Bronchial epithelial cell (primary cell): ENCODE measurements around the gene MEN1. TPM values are rescaled to one million over a fixed set of nuclear protein-coding genes. Genes with fewer than 3 reads are reported as not detected.
A peak's percentile ranks its signal among the peaks of the same experiment; 100 is the strongest.

Experiments used
- DNase-seq: peaks from one replicate; pipeline ENCODE4 v3.0.0-alpha.2; 2010; ENCODE audit warnings: low read depth
- FAIRE-seq: peaks from 2 replicates; lab custom pipeline; 2011; peaks lifted over from hg19 to GRCh38; lab: Jason Lieb, UNC
- H3K27me3 ChIP-seq: 2 replicates; pipeline ENCODE4 v1.5.1; 2011; ENCODE audit warnings: low read length; ENCODE audit not compliant: control insufficient read depth, insufficient read depth
- H3K36me3 ChIP-seq: 2 replicates; pipeline ENCODE4 v1.5.1; 2011; ENCODE audit warnings: low read length; ENCODE audit not compliant: control insufficient read depth, insufficient read depth
- H3K4me3 ChIP-seq: 2 replicates; pipeline ENCODE4 v1.5.1; 2011; ENCODE audit warnings: mild to moderate bottlenecking, low read depth, low read length, control low read depth
- total RNA-seq: library from RNA; depleted of rRNA; stranded (reverse); fragments of >200 nt; gene quantifications from 2 replicates; pipeline ENCODE4 v1.2.1, GENCODE V29; 2014
- TF ChIP-seq, protein P1 (sequence below): IDR thresholded peaks from 2 replicates; pipeline ENCODE4 v1.5.1; 2011; ENCODE audit warnings: mild to moderate bottlenecking, moderate library complexity, low read length, control low read depth, inconsistent platforms; ENCODE audit not compliant: insufficient read depth, severe bottlenecking

MEN1 gene
- total RNA-seq, 1 donor from 2014 or later, result 5.5 TPM

GRCh38 chr11:64787526-64788320, 22.6 kb downstream of the MEN1 start:
- Histone ChIP-seq H3K36me3 (no peaks in the 10 kb centered on the region), H3K27me3 (no peaks in the 10 kb centered on the region), H3K4me3 (no peak overlapping the region)
- FAIRE-seq (peak; percentile 60), DNase-seq (peak; percentile 26)
- TF ChIP-seq, protein P1, sequence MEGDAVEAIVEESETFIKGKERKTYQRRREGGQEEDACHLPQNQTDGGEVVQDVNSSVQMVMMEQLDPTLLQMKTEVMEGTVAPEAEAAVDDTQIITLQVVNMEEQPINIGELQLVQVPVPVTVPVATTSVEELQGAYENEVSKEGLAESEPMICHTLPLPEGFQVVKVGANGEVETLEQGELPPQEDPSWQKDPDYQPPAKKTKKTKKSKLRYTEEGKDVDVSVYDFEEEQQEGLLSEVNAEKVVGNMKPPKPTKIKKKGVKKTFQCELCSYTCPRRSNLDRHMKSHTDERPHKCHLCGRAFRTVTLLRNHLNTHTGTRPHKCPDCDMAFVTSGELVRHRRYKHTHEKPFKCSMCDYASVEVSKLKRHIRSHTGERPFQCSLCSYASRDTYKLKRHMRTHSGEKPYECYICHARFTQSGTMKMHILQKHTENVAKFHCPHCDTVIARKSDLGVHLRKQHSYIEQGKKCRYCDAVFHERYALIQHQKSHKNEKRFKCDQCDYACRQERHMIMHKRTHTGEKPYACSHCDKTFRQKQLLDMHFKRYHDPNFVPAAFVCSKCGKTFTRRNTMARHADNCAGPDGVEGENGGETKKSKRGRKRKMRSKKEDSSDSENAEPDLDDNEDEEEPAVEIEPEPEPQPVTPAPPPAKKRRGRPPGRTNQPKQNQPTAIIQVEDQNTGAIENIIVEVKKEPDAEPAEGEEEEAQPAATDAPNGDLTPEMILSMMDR, result peak; percentile 95

GRCh38 chr11:64786308-64786707, 24.0 kb downstream of the MEN1 start:
- no peak overlapping the region for H3K4me3 ChIP-seq
- H3K27me3 ChIP-seq, result no peaks in the 10 kb centered on the region
- FAIRE-seq (no peak), DNase-seq (no peak)
- H3K36me3 ChIP-seq, result no peaks in the 10 kb centered on the region
- TF ChIP-seq, protein P1, result no peak

DNA sequence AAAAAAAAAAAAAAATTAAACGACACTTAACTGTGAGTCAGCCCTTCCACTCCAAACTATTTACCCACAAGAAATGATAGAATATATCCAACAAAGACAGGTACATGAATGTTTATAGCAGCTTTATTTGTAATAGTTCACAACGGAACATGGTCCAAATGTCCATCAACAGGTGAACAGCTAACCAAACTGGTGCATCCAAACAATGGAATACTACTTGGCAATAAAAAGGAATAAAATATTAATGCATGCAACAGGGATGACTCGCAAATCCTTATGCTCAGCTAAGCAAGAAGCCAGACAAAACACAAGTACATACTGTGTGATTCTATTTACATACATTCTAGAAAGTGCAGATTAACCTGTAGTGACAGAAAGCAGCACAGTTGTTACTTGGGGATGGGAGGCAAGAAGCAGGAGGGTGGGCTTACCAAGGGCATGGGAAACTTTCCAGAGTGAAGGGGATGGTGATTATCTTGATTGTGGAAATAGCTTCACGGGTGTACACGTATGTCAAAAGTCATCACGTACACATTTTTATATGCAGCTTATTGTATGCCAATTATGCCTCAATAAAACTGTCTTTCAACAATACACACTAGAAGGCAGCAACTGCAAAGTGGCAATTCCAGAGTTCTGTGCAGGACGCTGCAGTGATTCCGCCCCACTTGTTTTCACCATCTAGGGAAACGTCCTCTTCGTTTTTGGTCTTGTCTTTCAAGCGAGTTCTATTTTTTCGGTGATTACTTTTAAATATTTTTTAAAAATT, 25.4 kb downstream of the MEN1 start:
- TF ChIP-seq, protein P1, result no peak
- Histone ChIP-seq H3K27me3 (no peaks in the 10 kb centered on the region), H3K36me3 (no peaks in the 10 kb centered on the region), H3K4me3 (no peak overlapping the region)
- FAIRE-seq (no peak), DNase-seq (no peak)

- Histone ChIP-seq H3K27me3 (no peaks in the 10 kb centered on the region), H3K4me3 (peak within 1 kb of the TSS; percentile 69), H3K36me3 (peaks cover 8% of the 10 kb centered on the region)
- FAIRE-seq, result peak; percentile 73
- TF ChIP-seq, protein P1, result peak; percentile 14
- DNase-seq, result peak; percentile 99
Measured at GRCh38 chr11:64778473-64779298, 31.7 kb downstream of the MEN1 start, which contains the start of gene SF1. TSS of gene SF1 (minus strand) at chr11:64778542. CDS start at chr11:64778392, 150 bp downstream.

DNA sequence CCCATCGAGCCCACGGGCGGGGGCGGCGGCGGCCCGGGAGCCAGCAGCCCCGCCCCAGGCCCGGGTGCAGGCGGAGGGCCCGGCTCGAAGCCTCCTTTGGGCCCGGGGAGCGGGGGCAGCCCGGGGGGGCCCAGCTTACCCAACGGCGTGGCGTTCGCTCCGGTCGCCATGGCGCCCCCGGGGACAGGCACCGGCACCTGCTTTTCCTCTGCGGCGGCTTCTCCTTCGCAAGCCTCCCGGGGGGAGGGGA, 32.2 kb downstream of the MEN1 start:
- DNase-seq (no peak), FAIRE-seq (no peak)
- Histone ChIP-seq H3K27me3 (no peaks in the 10 kb centered on the region), H3K36me3 (peaks cover 12% of the 10 kb centered on the region), H3K4me3 (peak overlapping the region; percentile 69)
- TF ChIP-seq, protein P1, result no peak
